CD8-positive, alpha-beta memory T cell (primary cell): Measurements from ENCODE around the gene GDF15. TPM values are rescaled to one million over a fixed set of nuclear protein-coding genes. Genes with fewer than 3 reads are reported as not detected.
"Not testable (repeated sequence)": the region's sequence is repeated elsewhere in the genome, so short reads cannot be mapped to it uniquely, and the experiment has no call there.

ENCODE experiments used
- CTCF ChIA-PET: fragments of 350-600 bp; sonication (Branson Sonifier 250); formaldehyde crosslinking; loops from one replicate; lab custom pipeline; 2021; ENCODE audit warnings: antibody characterized with exemption; lab: Charles Lee
- POLR2A ChIA-PET: fragments of 350-600 bp; sonication (Branson Sonifier 250); formaldehyde crosslinking; loops from one replicate; lab custom pipeline; 2021; ENCODE audit warnings: antibody characterized with exemption; lab: Charles Lee
- DNase-seq, 5 donors: peaks; one replicate each; pipeline versions ENCODE4 v3.0.0 to v3.0.0-alpha.2; 2020 to 2022; ENCODE audit warnings: mixed read lengths in 1 of 5
- H3K27ac ChIP-seq: one replicate; pipeline ENCODE4 v1.7.0; 2013; ENCODE audit warnings: low read depth, mild to moderate bottlenecking, low read length, moderate library complexity
- H3K27me3 ChIP-seq: 2 replicates; pipeline ENCODE4 v1.7.0; 2013; ENCODE audit warnings: low read length, mild to moderate bottlenecking; ENCODE audit not compliant: insufficient read depth, poor library complexity, severe bottlenecking
- H3K36me3 ChIP-seq: 2 replicates; pipeline ENCODE4 v1.7.0; 2013; ENCODE audit warnings: mild to moderate bottlenecking, low read length, moderate library complexity; ENCODE audit not compliant: insufficient read depth
- H3K4me1 ChIP-seq: 2 replicates; pipeline ENCODE4 v1.7.0; 2013; ENCODE audit warnings: mild to moderate bottlenecking, low read length, moderate library complexity; ENCODE audit not compliant: insufficient read depth
- H3K4me3 ChIP-seq: 2 replicates; pipeline ENCODE4 v1.7.0; 2013; ENCODE audit warnings: mild to moderate bottlenecking, low read length
- H3K9me3 ChIP-seq: 2 replicates; pipeline ENCODE4 v1.7.0; 2013; ENCODE audit warnings: mild to moderate bottlenecking, low read length
- H3K27ac Mint-ChIP-seq, 8 donors: one replicate each; pipeline ENCODE4 v1.8.0; 2020 to 2021; ENCODE audit warnings: mixed read lengths in 8 of 8, mild to moderate bottlenecking in 6 of 8, inconsistent platforms in 3 of 8, moderate library complexity in 3 of 8
- H3K27me3 Mint-ChIP-seq, 2 donors: one replicate each; pipeline ENCODE4 v1.8.0; 2020 to 2021; ENCODE audit warnings: mixed read lengths in 2 of 2, mild to moderate bottlenecking in 1 of 2, moderate library complexity in 1 of 2
- H3K36me3 Mint-ChIP-seq, 3 donors: one replicate each; pipeline ENCODE4 v1.8.0; 2020 to 2021; ENCODE audit warnings: mixed read lengths in 3 of 3, inconsistent platforms in 1 of 3, mild to moderate bottlenecking in 1 of 3
- H3K4me1 Mint-ChIP-seq, 3 donors: one replicate each; pipeline ENCODE4 v1.8.0; 2020 to 2021; ENCODE audit warnings: mixed read lengths in 3 of 3, inconsistent platforms in 1 of 3, mild to moderate bottlenecking in 1 of 3
- H3K4me3 Mint-ChIP-seq, 7 donors: one replicate each; pipeline ENCODE4 v1.8.0; 2020 to 2021; ENCODE audit warnings: mixed read lengths in 7 of 7, mild to moderate bottlenecking in 6 of 7, moderate library complexity in 4 of 7, inconsistent platforms in 2 of 7
- H3K9me3 Mint-ChIP-seq, 5 donors: one replicate each; pipeline ENCODE4 v1.8.0; 2020 to 2022; ENCODE audit warnings: mixed read lengths in 5 of 5, mild to moderate bottlenecking in 3 of 5, moderate library complexity in 2 of 5, inconsistent platforms in 1 of 5
- polyA plus RNA-seq: library from polyadenylated mRNA; unstranded; fragments of 300-500 nt; fragmentation: Illumina TruSeq; gene quantifications from one replicate; pipeline ENCODE4 v1.2.3, GENCODE V29; 2021
- total RNA-seq, 2 experiments: library from RNA; stranded (reverse); gene quantifications; one replicate each; pipeline ENCODE4 v1.2.3, GENCODE V29; 2021

The GDF15 gene
- total and polyA plus RNA-seq, 3 experiments from 2014 or later: 0.28 to 0.29 TPM; not detected in 1

GRCh38 chr19:18379803-18380747 is 5.9 kb upstream of the GDF15 start:
- POLR2A ChIA-PET: interaction anchor here (0.9 kb wide), 1 partner anchor 101 kb away, joined by 3 read pairs; no protein-coding TSS in a partner anchor
- Histone ChIP-seq H3K4me3 (no peak overlapping the region), H3K36me3 (no peaks in the 10 kb centered on the region), H3K9me3 (no peaks in the 10 kb centered on the region), H3K27ac (peak overlapping the region; percentile 57), H3K4me1 (no peaks in the 10 kb centered on the region), H3K27me3 (no peaks in the 10 kb centered on the region)
- DNase-seq: no peak
- H3K27me3 Mint-ChIP-seq: peaks cover 15 to 17% of the 10 kb centered on the region in 2 donors
- CTCF ChIA-PET: interaction anchor here (0.6 to 2.2 kb wide), 3 partner anchors 57 to 433 kb away, joined by 3 to 6 read pairs (median 3); partner anchors contain the start of gene LSM4
- H3K4me3 Mint-ChIP-seq: no peak overlapping the region
- H3K9me3 Mint-ChIP-seq: no peaks in the 10 kb centered on the region
- no peaks in the 10 kb centered on the region for H3K4me1 Mint-ChIP-seq
- no peak overlapping the region for H3K27ac Mint-ChIP-seq
- no peaks in the 10 kb centered on the region for H3K36me3 Mint-ChIP-seq

- Mint-ChIP-seq H3K4me3 (no peak overlapping the region), H3K4me1 (no peaks in the 10 kb centered on the region), H3K27me3 (peaks cover 17 to 24% of the 10 kb centered on the region in 2 donors), H3K36me3 (no peaks in the 10 kb centered on the region), H3K9me3 (no peaks in the 10 kb centered on the region), H3K27ac (no peak overlapping the region)
- no peak for DNase-seq
- Histone ChIP-seq H3K36me3 (no peaks in the 10 kb centered on the region), H3K27ac (peak overlapping the region; percentile 57), H3K27me3 (peaks cover under 1% of the 10 kb centered on the region), H3K9me3 (no peaks in the 10 kb centered on the region), H3K4me1 (no peaks in the 10 kb centered on the region), H3K4me3 (no peak overlapping the region)
- CTCF ChIA-PET: interaction anchor here (0.6 to 2.2 kb wide), 3 partner anchors 58 to 434 kb away, joined by 3 to 6 read pairs (median 3); partner anchors contain the start of gene LSM4
- POLR2A ChIA-PET: interaction anchor here (0.9 kb wide), 1 partner anchor 102 kb away, joined by 3 read pairs; no protein-coding TSS in a partner anchor
Measured at GRCh38 chr19:18380843-18381242, 5.1 kb upstream of the GDF15 start.

GRCh38 chr19:18383622-18384021 is 2.3 kb upstream of the GDF15 start:
- H3K9me3 ChIP-seq, H3K4me3 ChIP-seq, H3K4me1 ChIP-seq, H3K4me3 Mint-ChIP-seq, CTCF ChIA-PET, H3K36me3 Mint-ChIP-seq, H3K27ac ChIP-seq, H3K9me3 Mint-ChIP-seq, H3K36me3 ChIP-seq, POLR2A ChIA-PET, H3K27ac Mint-ChIP-seq, DNase-seq: not testable (repeated sequence)
- Mint-ChIP-seq H3K4me1 (peaks cover 5 to 13% (median 8%) of the 10 kb centered on the region in 3 donors), H3K27me3 (peaks cover 17 to 39% of the 10 kb centered on the region in 2 donors)
- H3K27me3 ChIP-seq: peaks cover 19% of the 10 kb centered on the region

GRCh38 chr19:18384775-18385174 is 1.2 kb upstream of the GDF15 start:
- peaks cover 5 to 13% (median 11%) of the 10 kb centered on the region in 3 donors for H3K4me1 Mint-ChIP-seq
- no peaks in the 10 kb centered on the region for H3K36me3 ChIP-seq
- no peaks in the 10 kb centered on the region for H3K4me1 ChIP-seq
- no peaks in the 10 kb centered on the region for H3K9me3 ChIP-seq
- H3K27ac ChIP-seq: no peak overlapping the region
- H3K27ac Mint-ChIP-seq: peak overlapping the region in 1 of 8 donors; percentile 43
- H3K36me3 Mint-ChIP-seq: no peaks in the 10 kb centered on the region
- no peaks in the 10 kb centered on the region for H3K9me3 Mint-ChIP-seq
- no peak for DNase-seq
- no peak overlapping the region for H3K4me3 Mint-ChIP-seq
- peaks cover 19% of the 10 kb centered on the region for H3K27me3 ChIP-seq
- peaks cover 19 to 39% of the 10 kb centered on the region in 2 donors for H3K27me3 Mint-ChIP-seq
- no peak overlapping the region for H3K4me3 ChIP-seq
- ChIA-PET CTCF (no interaction called here), POLR2A (no interaction called here)

- peak overlapping the region; percentile 41 for H3K27ac ChIP-seq
- H3K4me3 ChIP-seq: no peak overlapping the region
- no peaks in the 10 kb centered on the region for H3K4me1 ChIP-seq
- ChIA-PET CTCF (interaction anchor here (0.8 kb wide), 1 partner anchor 25 kb away, joined by 3 read pairs; no protein-coding TSS in a partner anchor), POLR2A (no interaction called here)
- DNase-seq: no peak
- peaks cover 0 to 3% (median 0%) of the 10 kb centered on the region in 3 donors for H3K36me3 Mint-ChIP-seq
- no peaks in the 10 kb centered on the region for H3K9me3 ChIP-seq
- H3K27me3 ChIP-seq: peaks cover 19% of the 10 kb centered on the region
- peaks cover 19 to 36% of the 10 kb centered on the region in 2 donors for H3K27me3 Mint-ChIP-seq
- H3K4me3 Mint-ChIP-seq: no peak overlapping the region
- H3K27ac Mint-ChIP-seq: no peak overlapping the region
- H3K36me3 ChIP-seq: no peaks in the 10 kb centered on the region
- H3K9me3 Mint-ChIP-seq: no peaks in the 10 kb centered on the region
- H3K4me1 Mint-ChIP-seq: peaks cover 5 to 13% (median 11%) of the 10 kb centered on the region in 3 donors
Measured at GRCh38 chr19:18385359-18385674, 641 bp upstream of the GDF15 start.

GRCh38 chr19:18386543-18387271 is 749 bp downstream of the GDF15 start:
- Mint-ChIP-seq H3K4me3 (peak overlapping the region in 1 of 7 donors; percentile 38), H3K27ac (no peak overlapping the region), H3K9me3 (no peaks in the 10 kb centered on the region), H3K27me3 (peaks cover 19 to 41% of the 10 kb centered on the region in 2 donors), H3K36me3 (peaks cover 0 to 3% (median 0%) of the 10 kb centered on the region in 3 donors), H3K4me1 (peaks cover 5 to 13% (median 11%) of the 10 kb centered on the region in 3 donors)
- no peaks in the 10 kb centered on the region for H3K4me1 ChIP-seq
- H3K27me3 ChIP-seq: peaks cover 19% of the 10 kb centered on the region
- ChIA-PET CTCF (interaction anchor here (2.1 to 4.7 kb wide), 3 partner anchors 64 to 202 kb away, joined by 7 to 34 read pairs (median 10); partner anchors contain the start of genes JUND and REX1BD), POLR2A (no interaction called here)
- no peaks in the 10 kb centered on the region for H3K36me3 ChIP-seq
- no peaks in the 10 kb centered on the region for H3K9me3 ChIP-seq
- H3K4me3 ChIP-seq: peak overlapping the region; percentile 37
- no peak for DNase-seq
- H3K27ac ChIP-seq: peak overlapping the region; percentile 81

GRCh38 chr19:18388100-18388959 is 2.4 kb downstream of the GDF15 start:
- peaks cover 0 to 3% (median 0%) of the 10 kb centered on the region in 3 donors for H3K36me3 Mint-ChIP-seq
- peak overlapping the region in 1 of 8 donors; percentile 9 for H3K27ac Mint-ChIP-seq
- Histone ChIP-seq H3K4me1 (no peaks in the 10 kb centered on the region), H3K27me3 (peaks cover 22% of the 10 kb centered on the region), H3K36me3 (no peaks in the 10 kb centered on the region), H3K9me3 (no peaks in the 10 kb centered on the region), H3K4me3 (peak overlapping the region; percentile 45), H3K27ac (peak overlapping the region; percentile 61)
- H3K4me3 Mint-ChIP-seq: peak overlapping the region in 6 of 7 donors; percentile 71 to 83 (median 78)
- ChIA-PET POLR2A (interaction anchor here (0.9 to 1.2 kb wide), 2 partner anchors 29 to 109 kb away, joined by 3 to 4 read pairs; no protein-coding TSS in a partner anchor), CTCF (interaction anchor here (0.6 to 4.7 kb wide), 41 partner anchors 8 to 1500 kb away, joined by 3 to 100 read pairs (median 4); partner anchors contain the start of genes JUND, LSM4, REX1BD and SSBP4)
- H3K4me1 Mint-ChIP-seq: peaks cover 5 to 13% (median 11%) of the 10 kb centered on the region in 3 donors
- no peaks in the 10 kb centered on the region for H3K9me3 Mint-ChIP-seq
- peaks cover 16 to 34% of the 10 kb centered on the region in 2 donors for H3K27me3 Mint-ChIP-seq
- DNase-seq: peak; percentile 62 to 83 (median 70)
